Neural cell (in vitro differentiated cells): Measurements from ENCODE around the gene HLA-DRB5. TPM values are rescaled to one million over a fixed set of nuclear protein-coding genes. Genes with fewer than 3 reads are reported as not detected.

Experiments
- H2AFZ ChIP-seq: fragments of 200-600, 300-800 bp; sonication (generic), shearing (Covaris generic); 2 replicates; pipeline ENCODE4 v1.6.0; 2014; ENCODE audit warnings: low read depth, mild to moderate bottlenecking, antibody characterized with exemption, low read length, moderate library complexity
- H3F3A ChIP-seq: fragments of 200-600 bp; shearing (Covaris generic); 2 replicates; pipeline ENCODE4 v1.6.1; 2016; ENCODE audit warnings: mild to moderate bottlenecking, moderate library complexity, mixed read lengths, antibody characterized with exemption, low read length; ENCODE audit not compliant: insufficient read depth, poor library complexity, severe bottlenecking
- H3K27ac ChIP-seq: fragments of 200-600, 300-800 bp; sonication (generic), shearing (Covaris generic); 2 replicates; pipeline ENCODE4 v1.5.1; 2014; ENCODE audit warnings: mild to moderate bottlenecking, low read length, moderate library complexity
- H3K27me3 ChIP-seq: fragments of 300-800, 200-600 bp; sonication (generic), shearing (Covaris generic); 2 replicates; pipeline ENCODE4 v1.6.0; 2014; ENCODE audit warnings: mild to moderate bottlenecking, low read depth, low read length, moderate library complexity; ENCODE audit not compliant: insufficient read depth
- H3K36me3 ChIP-seq: fragments of 300-800, 200-600 bp; sonication (generic), shearing (Covaris generic); 2 replicates; pipeline ENCODE4 v1.5.1; 2014; ENCODE audit warnings: mild to moderate bottlenecking, antibody characterized with exemption, low read length, moderate library complexity; ENCODE audit not compliant: insufficient read depth
- H3K4me2 ChIP-seq: fragments of 300-800, 200-600 bp; sonication (generic), shearing (Covaris generic); 2 replicates; pipeline ENCODE4 v1.6.0; 2014; ENCODE audit warnings: mild to moderate bottlenecking, low read length
- H3K4me3 ChIP-seq: fragments of 300-800, 200-600 bp; sonication (generic), shearing (Covaris generic); 2 replicates; pipeline ENCODE4 v1.5.1; 2014; ENCODE audit warnings: mild to moderate bottlenecking, low read length, moderate library complexity
- H3K79me2 ChIP-seq: fragments of 200-600 bp; shearing (Covaris generic); replicated peaks from 2 replicates; pipeline ENCODE4 v1.6.0; 2014; ENCODE audit warnings: mild to moderate bottlenecking, low read length, moderate library complexity; ENCODE audit not compliant: insufficient read depth
- H3K9ac ChIP-seq: fragments of 300-800, 200-600 bp; sonication (generic), shearing (Covaris generic); 2 replicates; pipeline ENCODE4 v1.6.1; 2016; ENCODE audit warnings: mild to moderate bottlenecking, low read length, mixed read lengths
- H3K9me2 ChIP-seq: fragments of 200-600 bp; shearing (Covaris generic); 2 replicates; pipeline ENCODE4 v1.6.1; 2016; ENCODE audit warnings: mild to moderate bottlenecking, low read length, mixed read lengths; ENCODE audit not compliant: insufficient read depth
- H3K9me3 ChIP-seq: fragments of 200-600, 300-800 bp; sonication (generic), shearing (Covaris generic); 2 replicates; pipeline ENCODE4 v1.6.1; 2016; ENCODE audit warnings: mild to moderate bottlenecking, mixed run types, low read length, moderate library complexity, mixed read lengths
- H4K20me1 ChIP-seq: fragments of 200-600 bp; shearing (Covaris generic); 2 replicates; pipeline ENCODE4 v1.6.1; 2016; ENCODE audit warnings: mild to moderate bottlenecking, mixed run types; ENCODE audit not compliant: insufficient read depth
- CTCF ChIP-seq: fragments of 450-650 bp; IDR thresholded peaks from 2 replicates; pipeline ENCODE4 v1.5.1; 2014; ENCODE audit warnings: antibody characterized with exemption, mild to moderate bottlenecking, moderate library complexity; ENCODE audit not compliant: poor library complexity, severe bottlenecking
- EP300 ChIP-seq: fragments of 450-650 bp; conservative IDR thresholded peaks from 2 replicates; pipeline ENCODE4 v1.6.1; 2014; ENCODE audit warnings: antibody characterized with exemption, mild to moderate bottlenecking, moderate library complexity; ENCODE audit not compliant: poor library complexity, severe bottlenecking
- EZH2 ChIP-seq: fragments of 200-600, 300-800 bp; shearing (Covaris generic), sonication (generic); IDR thresholded peaks from 2 replicates; pipeline ENCODE4 v1.6.1; 2014; ENCODE audit warnings: antibody characterized with exemption, low read length, borderline replicate concordance, mild to moderate bottlenecking; ENCODE audit not compliant: insufficient read depth, poor library complexity, severe bottlenecking
- MXI1 ChIP-seq: fragments of 450-650 bp; conservative IDR thresholded peaks from 2 replicates; pipeline ENCODE4 v1.6.1; 2014; ENCODE audit warnings: antibody characterized with exemption, mild to moderate bottlenecking; ENCODE audit not compliant: poor library complexity, severe bottlenecking
- RAD21 ChIP-seq: fragments of 450-650 bp; conservative IDR thresholded peaks from 2 replicates; pipeline ENCODE4 v1.6.1; 2014; ENCODE audit warnings: antibody characterized with exemption, mild to moderate bottlenecking, moderate library complexity
- REST ChIP-seq: IDR thresholded peaks from 2 replicates; pipeline ENCODE4 v1.6.1; 2012; ENCODE audit warnings: borderline replicate concordance
- SMC3 ChIP-seq: fragments of 450-650 bp; conservative IDR thresholded peaks from 2 replicates; pipeline ENCODE4 v1.6.1; 2014; ENCODE audit warnings: antibody characterized with exemption, mild to moderate bottlenecking, moderate library complexity; ENCODE audit not compliant: poor library complexity
- TAF1 ChIP-seq: IDR thresholded peaks from 2 replicates; pipeline ENCODE4 v1.6.1; 2012; ENCODE audit warnings: low read depth
- polyA plus RNA-seq: library from polyadenylated mRNA; depleted of rRNA; stranded (reverse); fragments of >200 nt; gene quantifications from 2 replicates; pipeline ENCODE4 v1.2.3, GENCODE V29; 2014

The HLA-DRB5 gene
- polyA plus RNA-seq, 1 donor from 2014 or later, result not detected

DNA sequence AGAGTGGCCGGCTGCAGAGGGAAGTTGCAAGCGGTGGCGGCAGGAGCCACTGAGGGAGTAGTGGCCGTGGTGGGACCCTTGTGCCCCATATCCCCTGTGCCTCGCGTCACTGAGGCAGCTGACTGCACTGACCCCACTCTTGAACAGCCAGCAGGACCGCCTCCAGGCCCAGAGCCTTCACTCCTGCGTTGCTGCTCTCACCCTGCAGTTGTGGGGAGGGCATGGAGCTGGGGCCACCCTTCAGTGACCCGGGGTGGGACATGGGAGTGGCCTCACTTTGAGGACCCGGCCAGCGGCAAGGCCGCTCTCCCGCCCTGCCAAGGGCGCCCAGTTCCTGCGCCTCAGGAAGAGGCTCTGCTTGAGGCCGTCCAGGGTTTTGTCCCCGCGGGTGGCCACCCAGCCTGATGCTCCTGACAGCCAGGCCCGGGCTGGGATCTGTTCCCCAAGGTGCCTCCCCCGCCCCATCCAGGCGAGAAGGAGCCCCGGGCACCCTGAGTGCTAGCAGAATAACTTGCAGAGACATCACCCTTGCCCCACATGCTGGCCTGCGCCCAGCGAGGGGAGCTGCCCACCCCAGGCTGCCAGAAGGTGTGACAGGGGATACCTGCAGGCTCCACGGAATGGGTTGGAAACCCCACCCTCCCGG lies 46.0 kb downstream of the HLA-DRB5 start:
- TF ChIP-seq MXI1 (no peak), EZH2 (no peak), EP300 (no peak), REST (no peak), CTCF (no peak)
- Histone ChIP-seq H3K4me3 (no peak overlapping the region), H3K4me2 (no peak overlapping the region), H3K9me2 (no peaks in the 10 kb centered on the region), H3K27ac (no peak overlapping the region), H3K9me3 (no peaks in the 10 kb centered on the region), H3K36me3 (no peaks in the 10 kb centered on the region), H2AFZ (no peak overlapping the region), H3K79me2 (no peaks in the 10 kb centered on the region), H3K27me3 (no peaks in the 10 kb centered on the region), H4K20me1 (no peaks in the 10 kb centered on the region), H3F3A (no peaks in the 10 kb centered on the region), H3K9ac (no peak overlapping the region)

DNA sequence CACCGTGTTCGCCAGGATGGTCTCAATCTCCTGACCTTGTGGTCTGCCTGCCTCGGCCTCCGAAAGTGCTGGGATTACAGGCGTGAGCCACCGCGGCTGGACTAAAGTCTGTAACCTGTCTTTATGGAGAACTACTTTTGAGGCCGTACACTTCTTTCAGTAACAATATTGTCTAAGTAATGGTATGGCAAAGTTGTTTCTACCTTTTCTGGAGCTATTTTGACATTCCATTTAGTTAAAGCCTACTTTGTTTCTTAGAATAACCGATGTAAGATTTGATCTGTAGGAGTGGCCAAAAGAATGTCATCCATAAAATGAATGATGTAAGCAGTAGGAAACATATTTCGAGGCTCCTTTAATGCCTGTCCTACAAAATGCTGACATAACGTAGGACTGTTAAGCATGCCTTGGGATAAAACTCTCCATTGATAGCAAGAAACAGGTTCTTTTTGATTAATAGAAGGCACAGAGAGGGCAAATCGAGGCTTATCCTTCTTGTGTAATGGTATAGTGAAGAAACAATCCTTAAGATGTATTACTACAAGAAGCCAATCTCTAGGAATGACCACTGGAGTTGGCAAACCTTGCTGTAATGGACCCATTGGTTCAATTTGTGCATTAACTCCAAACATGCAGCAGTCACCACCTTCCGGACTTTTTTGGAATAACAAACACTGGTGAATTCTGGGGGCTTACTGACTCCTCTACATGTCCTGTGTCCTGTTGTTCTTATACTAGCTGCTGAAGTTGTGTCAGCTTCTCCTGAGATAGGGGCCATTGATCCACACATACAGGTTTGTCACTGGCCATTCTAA lies 54.5 kb downstream of the HLA-DRB5 start:
- no peaks in the 10 kb centered on the region for H4K20me1 ChIP-seq
- H3K36me3 ChIP-seq, result no peaks in the 10 kb centered on the region
- H2AFZ ChIP-seq, result no peak overlapping the region
- no peak overlapping the region for H3K4me3 ChIP-seq
- TF ChIP-seq REST, result no peak
- no peak for TF ChIP-seq TAF1
- no peak for TF ChIP-seq EP300
- no peak for TF ChIP-seq CTCF
- no peak for TF ChIP-seq SMC3
- no peak for TF ChIP-seq EZH2
- no peak for TF ChIP-seq RAD21
- TF ChIP-seq MXI1, result no peak
- no peak overlapping the region for H3K27ac ChIP-seq
- H3K9ac ChIP-seq, result no peak overlapping the region
- no peaks in the 10 kb centered on the region for H3K9me2 ChIP-seq
- H3K27me3 ChIP-seq, result no peaks in the 10 kb centered on the region
- H3K9me3 ChIP-seq, result no peaks in the 10 kb centered on the region
- no peaks in the 10 kb centered on the region for H3F3A ChIP-seq
- H3K79me2 ChIP-seq, result no peaks in the 10 kb centered on the region
- no peak overlapping the region for H3K4me2 ChIP-seq
